CD8-positive, alpha-beta memory T cell (primary cell): Measurements from ENCODE around the gene MYOZ1. TPM values are rescaled to one million over a fixed set of nuclear protein-coding genes. Genes with fewer than 3 reads are reported as not detected.

Source experiments
- CTCF ChIA-PET: fragments of 350-600 bp; sonication (Branson Sonifier 250); formaldehyde crosslinking; loops from one replicate; lab custom pipeline; 2021; ENCODE audit warnings: antibody characterized with exemption; lab: Charles Lee
- POLR2A ChIA-PET: fragments of 350-600 bp; sonication (Branson Sonifier 250); formaldehyde crosslinking; loops from one replicate; lab custom pipeline; 2021; ENCODE audit warnings: antibody characterized with exemption; lab: Charles Lee
- DNase-seq, 5 donors: peaks; one replicate each; pipeline versions ENCODE4 v3.0.0 to v3.0.0-alpha.2; 2020 to 2022; ENCODE audit warnings: mixed read lengths in 1 of 5
- H3K27ac ChIP-seq: one replicate; pipeline ENCODE4 v1.7.0; 2013; ENCODE audit warnings: low read depth, mild to moderate bottlenecking, low read length, moderate library complexity
- H3K27me3 ChIP-seq: 2 replicates; pipeline ENCODE4 v1.7.0; 2013; ENCODE audit warnings: low read length, mild to moderate bottlenecking; ENCODE audit not compliant: insufficient read depth, poor library complexity, severe bottlenecking
- H3K36me3 ChIP-seq: 2 replicates; pipeline ENCODE4 v1.7.0; 2013; ENCODE audit warnings: mild to moderate bottlenecking, low read length, moderate library complexity; ENCODE audit not compliant: insufficient read depth
- H3K4me1 ChIP-seq: 2 replicates; pipeline ENCODE4 v1.7.0; 2013; ENCODE audit warnings: mild to moderate bottlenecking, low read length, moderate library complexity; ENCODE audit not compliant: insufficient read depth
- H3K4me3 ChIP-seq: 2 replicates; pipeline ENCODE4 v1.7.0; 2013; ENCODE audit warnings: mild to moderate bottlenecking, low read length
- H3K9me3 ChIP-seq: 2 replicates; pipeline ENCODE4 v1.7.0; 2013; ENCODE audit warnings: mild to moderate bottlenecking, low read length
- H3K27ac Mint-ChIP-seq, 8 donors: one replicate each; pipeline ENCODE4 v1.8.0; 2020 to 2021; ENCODE audit warnings: mixed read lengths in 8 of 8, mild to moderate bottlenecking in 6 of 8, inconsistent platforms in 3 of 8, moderate library complexity in 3 of 8
- H3K27me3 Mint-ChIP-seq, 2 donors: one replicate each; pipeline ENCODE4 v1.8.0; 2020 to 2021; ENCODE audit warnings: mixed read lengths in 2 of 2, mild to moderate bottlenecking in 1 of 2, moderate library complexity in 1 of 2
- H3K36me3 Mint-ChIP-seq, 3 donors: one replicate each; pipeline ENCODE4 v1.8.0; 2020 to 2021; ENCODE audit warnings: mixed read lengths in 3 of 3, inconsistent platforms in 1 of 3, mild to moderate bottlenecking in 1 of 3
- H3K4me1 Mint-ChIP-seq, 3 donors: one replicate each; pipeline ENCODE4 v1.8.0; 2020 to 2021; ENCODE audit warnings: mixed read lengths in 3 of 3, inconsistent platforms in 1 of 3, mild to moderate bottlenecking in 1 of 3
- H3K4me3 Mint-ChIP-seq, 7 donors: one replicate each; pipeline ENCODE4 v1.8.0; 2020 to 2021; ENCODE audit warnings: mixed read lengths in 7 of 7, mild to moderate bottlenecking in 6 of 7, moderate library complexity in 4 of 7, inconsistent platforms in 2 of 7
- H3K9me3 Mint-ChIP-seq, 5 donors: one replicate each; pipeline ENCODE4 v1.8.0; 2020 to 2022; ENCODE audit warnings: mixed read lengths in 5 of 5, mild to moderate bottlenecking in 3 of 5, moderate library complexity in 2 of 5, inconsistent platforms in 1 of 5
- polyA plus RNA-seq: library from polyadenylated mRNA; unstranded; fragments of 300-500 nt; fragmentation: Illumina TruSeq; gene quantifications from one replicate; pipeline ENCODE4 v1.2.3, GENCODE V29; 2021
- total RNA-seq, 2 experiments: library from RNA; stranded (reverse); gene quantifications; one replicate each; pipeline ENCODE4 v1.2.3, GENCODE V29; 2021

Gene MYOZ1
- total and polyA plus RNA-seq, 3 experiments from 2014 or later = not detected

DNA sequence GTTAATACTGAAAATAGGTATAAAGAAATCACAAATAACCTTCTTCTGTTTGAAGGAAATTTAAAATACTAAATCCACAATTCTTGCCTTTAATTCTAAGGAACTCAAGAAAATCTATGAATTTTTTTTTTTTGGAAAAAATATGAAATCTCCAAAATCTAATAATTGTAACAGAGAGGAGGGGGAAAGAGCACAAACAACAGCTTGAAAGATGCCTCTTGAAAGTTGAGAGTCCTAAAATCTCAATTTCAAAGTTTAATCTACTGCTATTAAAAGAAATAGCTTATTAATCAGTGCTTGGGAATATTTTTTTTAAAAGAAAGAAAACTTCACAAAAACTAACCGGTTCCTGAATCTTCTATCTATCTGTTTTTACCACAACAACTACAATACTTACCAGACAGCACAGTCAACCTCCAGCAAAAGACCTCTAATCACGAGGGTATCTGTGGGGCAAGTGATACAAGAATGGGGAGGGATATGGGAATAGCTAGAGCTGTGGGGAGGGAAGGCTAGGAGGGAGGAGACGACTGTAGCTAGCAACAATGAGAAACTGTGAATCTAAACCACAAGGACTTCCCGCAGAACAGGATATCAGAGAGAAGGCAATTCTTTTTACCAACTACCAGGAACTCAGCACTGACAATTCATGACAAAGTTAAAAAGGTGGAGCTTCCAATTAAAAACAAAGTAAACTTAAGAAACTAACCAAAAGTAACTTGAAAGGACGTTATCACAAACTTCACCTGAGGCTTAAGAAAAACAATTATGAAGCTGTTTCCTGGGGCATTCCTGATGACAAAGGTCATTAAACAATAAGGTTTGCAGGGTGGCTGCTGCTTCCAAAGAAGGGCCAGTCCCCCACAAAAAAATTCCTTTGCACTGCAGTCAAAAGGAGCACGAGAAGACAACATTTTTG lies 50.1 kb downstream of the MYOZ1 start, which contains the start of gene USP54:
Gene USP54 (minus strand): TSS at position 462 of the 919 bp plus-strand sequence. CDS start 15,684 bp downstream, outside the sequence.
- CTCF ChIA-PET = interaction anchor here (1.6 kb wide), 1 partner anchor 62 kb away, joined by 5 read pairs; no protein-coding TSS in a partner anchor
- Histone ChIP-seq H3K27ac (peak within 1 kb of the TSS; percentile 65), H3K9me3 (no peaks in the 10 kb centered on the region), H3K4me3 (peak within 1 kb of the TSS; percentile 9), H3K27me3 (no peaks in the 10 kb centered on the region), H3K4me1 (peaks cover 25% of the 10 kb centered on the region), H3K36me3 (no peaks in the 10 kb centered on the region)
- Mint-ChIP-seq H3K4me1 (peaks cover 16 to 24% (median 21%) of the 10 kb centered on the region in 3 donors), H3K4me3 (peak within 1 kb of the TSS in 6 of 7 donors; percentile 20 to 74 (median 61)), H3K9me3 (peaks cover 0 to 1% (median 0%) of the 10 kb centered on the region in 5 donors), H3K27me3 (no peaks in the 10 kb centered on the region), H3K36me3 (peaks cover 0 to 2% (median 0%) of the 10 kb centered on the region in 3 donors), H3K27ac (peak within 1 kb of the TSS; percentile 2 to 94 (median 62))
- POLR2A ChIA-PET = interaction anchor here (0.6 kb wide), 1 partner anchor 15 kb away, joined by 3 read pairs; no protein-coding TSS in a partner anchor
- DNase-seq = peak in 2 of 5 donors; percentile 14 to 19

DNA sequence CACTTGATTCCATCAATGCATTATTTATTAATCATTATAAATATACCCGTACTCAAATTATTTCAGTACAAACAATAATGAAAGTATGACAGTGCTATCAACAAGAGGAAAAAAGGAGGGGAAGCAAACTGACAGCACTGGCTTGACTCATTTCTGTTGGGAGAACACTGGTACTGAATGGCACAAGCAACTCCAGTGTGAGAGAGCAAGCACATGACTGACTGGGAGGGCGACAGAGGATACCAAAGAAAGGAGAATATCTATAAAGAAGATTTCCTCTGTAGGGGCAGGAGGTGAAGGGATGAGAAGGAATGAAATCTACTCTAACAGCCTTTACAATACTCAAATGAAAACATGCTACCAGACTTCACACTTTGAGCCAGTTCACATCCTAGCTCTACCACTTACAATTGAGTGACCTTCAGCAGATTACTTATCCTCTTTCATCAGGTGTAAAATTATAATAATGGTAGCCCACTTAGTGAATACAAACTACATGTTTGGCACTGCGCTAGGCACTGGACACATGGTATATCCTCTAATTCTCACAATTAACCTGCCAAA lies 51.6 kb downstream of the MYOZ1 start:
- Histone ChIP-seq H3K27ac (no peak overlapping the region), H3K36me3 (no peaks in the 10 kb centered on the region), H3K4me1 (peaks cover 25% of the 10 kb centered on the region), H3K4me3 (no peak overlapping the region), H3K9me3 (no peaks in the 10 kb centered on the region), H3K27me3 (no peaks in the 10 kb centered on the region)
- no peak overlapping the region for H3K27ac Mint-ChIP-seq
- no peak for DNase-seq
- H3K9me3 Mint-ChIP-seq = peaks cover 0 to 1% (median 0%) of the 10 kb centered on the region in 5 donors
- H3K36me3 Mint-ChIP-seq = peaks cover 0 to 9% (median 2%) of the 10 kb centered on the region in 3 donors
- H3K27me3 Mint-ChIP-seq = no peaks in the 10 kb centered on the region
- CTCF ChIA-PET = no interaction called here
- H3K4me3 Mint-ChIP-seq = no peak overlapping the region
- H3K4me1 Mint-ChIP-seq = peaks cover 16 to 24% (median 21%) of the 10 kb centered on the region in 3 donors
- POLR2A ChIA-PET = no interaction called here

DNA sequence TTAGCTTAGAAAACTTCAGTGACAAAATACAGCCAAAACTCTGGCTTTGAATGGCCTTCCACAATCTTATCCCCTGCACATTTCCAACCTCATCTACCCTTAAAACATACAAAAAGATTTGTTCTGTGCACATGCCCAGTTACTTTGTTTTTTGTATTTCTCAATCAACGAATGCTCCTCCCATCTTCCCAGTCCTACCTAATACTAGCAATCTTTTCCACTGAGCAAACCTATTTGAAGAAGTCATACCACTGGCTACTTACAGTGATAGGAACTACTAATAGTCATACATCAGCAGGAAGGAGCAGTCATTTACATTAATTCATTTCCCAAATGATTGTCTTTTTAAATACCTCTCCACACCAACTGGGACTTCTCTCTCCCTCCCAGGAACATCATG lies 52.6 kb downstream of the MYOZ1 start:
- Histone ChIP-seq H3K4me3 (no peak overlapping the region), H3K27ac (no peak overlapping the region), H3K27me3 (no peaks in the 10 kb centered on the region), H3K36me3 (no peaks in the 10 kb centered on the region), H3K9me3 (no peaks in the 10 kb centered on the region), H3K4me1 (peaks cover 25% of the 10 kb centered on the region)
- H3K27me3 Mint-ChIP-seq = no peaks in the 10 kb centered on the region
- peaks cover 0 to 9% (median 2%) of the 10 kb centered on the region in 3 donors for H3K36me3 Mint-ChIP-seq
- ChIA-PET POLR2A (interaction anchor here (0.8 kb wide), 1 partner anchor 123 kb away, joined by 5 read pairs; no protein-coding TSS in a partner anchor), CTCF (no interaction called here)
- no peak overlapping the region for H3K4me3 Mint-ChIP-seq
- no peak for DNase-seq
- peaks cover 16 to 24% (median 21%) of the 10 kb centered on the region in 3 donors for H3K4me1 Mint-ChIP-seq
- peaks cover 0 to 1% (median 0%) of the 10 kb centered on the region in 5 donors for H3K9me3 Mint-ChIP-seq
- no peak overlapping the region for H3K27ac Mint-ChIP-seq

DNA sequence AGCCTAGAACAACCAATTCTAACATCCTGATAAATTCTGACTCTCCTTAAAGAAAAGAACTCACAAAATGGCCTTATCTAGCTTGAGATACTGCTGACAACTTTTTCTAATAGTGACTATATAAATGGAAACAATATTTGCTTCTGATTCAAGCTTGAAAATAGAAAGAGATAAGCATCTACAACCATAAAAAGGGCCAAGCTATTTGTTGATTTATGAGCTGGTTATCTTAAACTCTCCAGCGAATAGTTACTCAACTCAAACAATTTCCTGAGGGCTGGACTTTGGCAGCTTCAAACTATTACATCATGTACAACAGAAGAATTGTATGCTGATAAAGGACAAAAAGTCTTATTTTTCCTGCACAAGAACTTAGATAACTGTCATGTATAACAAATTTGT lies 54.7 kb downstream of the MYOZ1 start:
- peaks cover 0 to 1% (median 0%) of the 10 kb centered on the region in 5 donors for H3K9me3 Mint-ChIP-seq
- no peak for DNase-seq
- no peaks in the 10 kb centered on the region for H3K9me3 ChIP-seq
- no peaks in the 10 kb centered on the region for H3K36me3 ChIP-seq
- no peak overlapping the region for H3K4me3 ChIP-seq
- peaks cover 12% of the 10 kb centered on the region for H3K4me1 ChIP-seq
- H3K4me3 Mint-ChIP-seq = no peak overlapping the region
- no peak overlapping the region for H3K27ac Mint-ChIP-seq
- H3K27me3 ChIP-seq = no peaks in the 10 kb centered on the region
- POLR2A ChIA-PET = no interaction called here
- CTCF ChIA-PET = no interaction called here
- H3K4me1 Mint-ChIP-seq = peaks cover 6 to 10% (median 7%) of the 10 kb centered on the region in 3 donors
- no peak overlapping the region for H3K27ac ChIP-seq
- peaks cover 0 to 9% (median 4%) of the 10 kb centered on the region in 3 donors for H3K36me3 Mint-ChIP-seq
- no peaks in the 10 kb centered on the region for H3K27me3 Mint-ChIP-seq

DNA sequence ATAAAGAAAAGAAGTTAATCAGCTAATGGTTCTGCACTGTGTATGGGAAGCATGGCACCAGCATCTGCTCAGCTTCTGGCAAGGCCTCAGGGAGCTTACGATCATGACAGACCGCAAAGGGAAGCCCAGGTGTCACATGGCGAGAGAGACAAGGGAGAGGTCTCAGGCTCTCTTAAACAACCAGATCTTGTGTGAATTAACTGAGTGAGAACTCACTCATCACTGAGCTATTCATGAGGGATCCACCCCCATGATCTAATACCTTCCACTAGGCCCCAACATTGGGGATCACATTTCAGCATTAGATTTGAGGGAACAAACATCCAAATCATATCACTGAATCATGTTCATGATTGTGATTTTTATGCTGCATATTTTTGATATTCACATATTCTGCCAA lies 55.9 kb downstream of the MYOZ1 start:
- Mint-ChIP-seq H3K27ac (no peak overlapping the region), H3K4me3 (no peak overlapping the region), H3K27me3 (no peaks in the 10 kb centered on the region), H3K9me3 (peaks cover 0 to 1% (median 0%) of the 10 kb centered on the region in 5 donors), H3K4me1 (no peaks in the 10 kb centered on the region), H3K36me3 (peaks cover 0 to 9% (median 4%) of the 10 kb centered on the region in 3 donors)
- no peak overlapping the region for H3K4me3 ChIP-seq
- H3K9me3 ChIP-seq = no peaks in the 10 kb centered on the region
- CTCF ChIA-PET = interaction anchor here (0.7 kb wide), 1 partner anchor 26 kb away, joined by 3 read pairs; no protein-coding TSS in a partner anchor
- POLR2A ChIA-PET = no interaction called here
- H3K4me1 ChIP-seq = peaks cover under 1% of the 10 kb centered on the region
- no peaks in the 10 kb centered on the region for H3K36me3 ChIP-seq
- DNase-seq = no peak
- H3K27me3 ChIP-seq = no peaks in the 10 kb centered on the region
- H3K27ac ChIP-seq = no peak overlapping the region

DNA sequence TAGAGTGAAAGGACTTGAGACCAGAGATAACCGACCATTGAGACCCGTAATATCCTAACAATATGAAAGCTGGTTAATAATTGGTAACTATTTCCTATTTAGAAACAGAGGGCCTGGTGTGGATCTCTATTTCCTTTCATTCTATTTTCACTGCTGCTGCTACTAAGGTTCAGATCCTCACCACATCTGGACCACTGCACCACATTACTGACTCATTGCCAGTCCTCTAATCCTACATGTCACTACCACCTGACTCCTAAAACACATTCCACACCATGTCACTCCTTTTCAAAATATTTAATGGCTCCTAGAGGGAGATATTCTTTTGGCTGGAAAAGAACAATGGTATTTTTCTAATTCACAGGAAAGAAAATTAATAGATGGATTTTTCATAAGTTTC lies 56.5 kb downstream of the MYOZ1 start:
- no peak for DNase-seq
- POLR2A ChIA-PET = no interaction called here
- H3K27me3 Mint-ChIP-seq = no peaks in the 10 kb centered on the region
- Histone ChIP-seq H3K9me3 (no peaks in the 10 kb centered on the region), H3K36me3 (no peaks in the 10 kb centered on the region), H3K4me1 (no peaks in the 10 kb centered on the region), H3K27me3 (no peaks in the 10 kb centered on the region), H3K4me3 (no peak overlapping the region), H3K27ac (no peak overlapping the region)
- no peak overlapping the region for H3K4me3 Mint-ChIP-seq
- H3K4me1 Mint-ChIP-seq = no peaks in the 10 kb centered on the region
- no peak overlapping the region for H3K27ac Mint-ChIP-seq
- CTCF ChIA-PET = no interaction called here
- peaks cover 0 to 1% (median 0%) of the 10 kb centered on the region in 5 donors for H3K9me3 Mint-ChIP-seq
- peaks cover 0 to 9% (median 4%) of the 10 kb centered on the region in 3 donors for H3K36me3 Mint-ChIP-seq

DNA sequence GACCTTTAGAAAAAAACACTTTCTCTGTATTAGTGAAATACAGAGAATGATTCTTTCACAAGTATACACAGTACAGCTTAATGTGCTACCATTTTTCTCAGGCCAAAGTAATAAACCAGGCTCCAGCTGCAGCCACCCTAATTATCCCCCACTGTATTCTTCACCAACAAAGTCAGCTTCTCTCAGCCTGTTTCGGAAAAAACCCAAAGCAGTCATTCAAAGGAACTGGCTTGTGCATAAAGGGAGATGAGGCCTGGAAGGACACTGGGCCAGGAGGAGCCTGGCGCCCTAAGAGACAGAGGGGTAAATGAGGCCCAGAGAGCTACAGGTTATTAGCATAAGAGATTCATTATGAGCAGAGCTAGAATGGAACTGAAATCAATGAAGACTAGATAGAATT lies 59.4 kb downstream of the MYOZ1 start:
- Mint-ChIP-seq H3K9me3 (peaks cover 0 to 1% (median 0%) of the 10 kb centered on the region in 5 donors), H3K36me3 (peaks cover 0 to 9% (median 4%) of the 10 kb centered on the region in 3 donors), H3K4me1 (no peaks in the 10 kb centered on the region), H3K27ac (peak overlapping the region in 1 of 8 donors; percentile 85), H3K4me3 (no peak overlapping the region), H3K27me3 (no peaks in the 10 kb centered on the region)
- Histone ChIP-seq H3K4me1 (no peaks in the 10 kb centered on the region), H3K27ac (no peak overlapping the region), H3K4me3 (no peak overlapping the region), H3K9me3 (no peaks in the 10 kb centered on the region), H3K36me3 (no peaks in the 10 kb centered on the region), H3K27me3 (no peaks in the 10 kb centered on the region)
- ChIA-PET CTCF (interaction anchor here (0.9 kb wide), 1 partner anchor 62 kb away, joined by 3 read pairs; no protein-coding TSS in a partner anchor), POLR2A (no interaction called here)
- DNase-seq = no peak
